ENCODE measurements around the gene CLDN19.

Gene CLDN19, protein sequence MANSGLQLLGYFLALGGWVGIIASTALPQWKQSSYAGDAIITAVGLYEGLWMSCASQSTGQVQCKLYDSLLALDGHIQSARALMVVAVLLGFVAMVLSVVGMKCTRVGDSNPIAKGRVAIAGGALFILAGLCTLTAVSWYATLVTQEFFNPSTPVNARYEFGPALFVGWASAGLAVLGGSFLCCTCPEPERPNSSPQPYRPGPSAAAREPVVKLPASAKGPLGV

DNA sequence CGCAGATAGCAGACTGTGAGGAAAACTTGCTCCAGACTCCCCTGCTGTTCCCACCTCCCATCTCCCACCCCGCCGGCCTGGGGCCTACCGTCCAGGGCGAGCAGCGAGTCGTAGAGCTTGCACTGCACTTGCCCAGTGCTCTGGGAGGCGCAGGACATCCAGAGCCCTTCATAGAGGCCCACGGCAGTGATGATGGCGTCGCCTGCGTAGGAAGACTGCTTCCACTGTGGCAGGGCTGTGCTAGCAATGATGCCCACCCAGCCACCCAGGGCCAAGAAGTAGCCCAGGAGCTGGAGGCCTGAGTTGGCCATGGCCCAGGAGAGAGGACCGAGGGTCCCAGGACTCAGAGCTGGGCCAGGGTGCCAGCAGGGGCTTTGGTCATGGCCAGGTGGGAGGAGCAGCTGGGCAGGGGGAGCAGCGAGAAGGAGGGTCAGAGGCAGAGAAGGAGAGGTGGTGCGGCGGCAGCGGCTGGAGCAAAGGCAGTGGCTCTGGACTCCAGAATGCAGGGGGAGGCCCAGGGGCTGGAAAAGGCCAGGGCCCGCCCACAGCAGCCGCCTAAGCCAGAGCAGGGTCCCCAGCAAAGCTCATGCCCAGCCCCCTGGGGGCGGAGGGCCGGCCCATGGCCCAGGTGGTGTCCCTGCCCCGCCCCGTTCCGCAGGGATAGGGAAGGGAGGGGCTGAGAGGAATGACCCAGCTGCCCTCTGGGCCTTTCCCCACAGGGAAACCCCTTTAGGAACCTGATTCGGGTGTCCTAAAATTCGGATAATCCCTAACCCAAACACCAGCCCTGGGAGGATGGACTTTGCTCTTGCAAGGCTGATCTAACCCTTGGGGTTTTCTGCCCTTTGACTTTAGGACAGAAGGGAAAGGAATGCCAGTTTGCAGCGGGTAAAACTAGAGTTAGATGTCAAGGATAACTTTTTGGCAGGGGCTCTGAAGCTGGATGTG is at the start of gene CLDN19:
TSS of gene CLDN19 (minus strand) at position 484 of the 948 bp plus-strand sequence. CDS start at position 311, 173 bp downstream.
- DNase-seq, result no peak

DNA sequence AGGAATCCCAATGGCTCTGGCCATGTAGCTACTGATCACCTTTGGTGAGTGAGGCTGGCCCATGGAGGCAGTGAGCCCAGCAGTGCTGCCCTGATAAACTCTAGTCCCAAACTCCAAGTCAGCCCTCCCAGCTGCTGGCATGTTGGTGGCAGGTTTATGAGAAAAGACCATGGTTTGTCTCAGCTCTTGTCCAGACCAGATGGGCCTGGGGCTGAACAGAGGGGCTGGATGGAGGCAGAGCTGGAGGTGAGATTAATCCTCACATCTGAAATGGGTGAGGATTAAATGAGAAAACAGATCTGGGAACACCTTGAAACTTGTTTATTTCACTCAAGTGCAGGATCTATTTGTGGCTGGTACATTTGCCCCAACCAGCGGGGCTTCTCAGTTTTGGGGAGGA is 48.0 kb upstream of the CLDN19 start:
- no peak for DNase-seq

- no peak for DNase-seq
Measured at GRCh38 chr1:42786097-42786496, 46.1 kb upstream of the CLDN19 start.

DNA sequence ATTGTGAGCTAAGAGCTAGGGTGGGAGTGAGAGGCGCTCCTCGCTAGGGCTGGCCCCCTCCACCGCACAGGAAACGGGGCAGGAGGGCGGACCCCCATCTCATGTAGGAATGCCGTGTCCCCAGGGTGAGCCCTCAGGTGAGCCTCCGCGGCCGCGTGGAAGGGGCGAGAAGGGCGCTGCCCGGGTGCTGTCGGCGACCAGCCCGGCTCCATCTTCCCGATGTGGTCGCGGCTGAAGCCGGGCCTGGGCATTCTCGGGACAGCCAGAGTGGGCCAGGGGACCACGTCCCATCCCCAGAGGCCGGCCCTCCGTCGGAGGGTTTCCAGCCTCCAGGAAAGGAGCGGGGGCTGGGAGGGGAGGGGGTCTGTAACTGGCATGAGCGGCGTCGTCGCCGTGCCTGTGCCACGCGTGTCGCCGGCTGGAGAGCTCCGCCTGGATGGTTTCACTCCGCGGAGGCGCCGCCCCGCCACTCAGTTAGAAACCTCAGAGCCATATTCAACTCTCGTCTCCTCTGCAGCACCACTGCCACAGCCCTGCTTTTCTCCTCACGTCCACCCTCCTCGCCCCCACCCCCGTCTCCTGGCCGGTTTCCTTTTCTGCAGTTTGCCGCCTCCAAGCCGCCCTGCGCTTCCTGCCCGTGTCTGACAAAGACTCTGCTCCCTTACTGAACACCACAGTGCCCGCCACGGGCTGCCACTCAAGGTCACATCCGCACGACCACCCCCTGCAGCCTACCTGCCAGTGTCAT is 45.1 kb upstream of the CLDN19 start, which contains the start of gene TMEM269:
TSS of gene TMEM269 (plus strand) at position 46 of the 748 bp plus-strand sequence. CDS start 4,903 bp downstream, outside the sequence.
- peak; percentile 33 for DNase-seq

DNA sequence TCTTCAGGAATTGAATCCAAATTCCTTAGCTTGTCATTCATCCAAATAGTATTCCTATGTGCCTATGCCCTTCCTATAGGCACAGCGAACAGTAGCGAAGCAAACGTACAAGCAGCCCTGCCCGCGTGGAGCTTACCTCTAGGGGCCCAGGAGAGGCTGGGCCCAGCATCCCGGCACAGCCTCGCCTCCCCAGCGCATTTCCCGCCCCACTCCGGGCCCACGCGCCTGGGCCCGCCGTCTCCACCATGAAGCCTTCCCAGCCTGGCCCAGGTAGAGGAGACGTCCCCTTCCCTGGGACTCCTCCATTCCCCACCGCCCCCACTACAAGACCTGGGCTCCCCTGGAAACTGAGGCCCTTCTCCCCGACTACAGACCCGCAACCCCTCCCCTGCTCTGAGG is 44.5 kb upstream of the CLDN19 start:
- DNase-seq, result no peak

DNA sequence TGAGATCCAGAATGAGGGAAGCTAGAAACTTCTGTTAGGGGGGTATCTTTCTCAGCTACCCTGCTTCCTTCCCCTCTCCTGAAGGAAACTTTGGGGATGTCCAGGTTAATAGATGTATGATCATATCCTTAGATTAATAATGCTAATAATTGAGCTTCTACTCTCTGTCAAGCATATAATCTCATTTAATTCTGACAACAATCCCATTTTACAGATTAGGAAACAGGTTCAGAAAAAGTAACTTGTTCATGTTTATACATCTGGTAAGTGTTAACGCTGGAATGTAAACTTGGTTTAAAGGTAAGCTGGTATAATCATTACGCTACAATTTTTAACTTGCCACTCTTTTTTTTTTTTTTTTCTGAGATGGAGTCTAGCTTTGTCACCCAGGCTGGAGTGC is 43.1 kb upstream of the CLDN19 start:
- no peak for DNase-seq

DNA sequence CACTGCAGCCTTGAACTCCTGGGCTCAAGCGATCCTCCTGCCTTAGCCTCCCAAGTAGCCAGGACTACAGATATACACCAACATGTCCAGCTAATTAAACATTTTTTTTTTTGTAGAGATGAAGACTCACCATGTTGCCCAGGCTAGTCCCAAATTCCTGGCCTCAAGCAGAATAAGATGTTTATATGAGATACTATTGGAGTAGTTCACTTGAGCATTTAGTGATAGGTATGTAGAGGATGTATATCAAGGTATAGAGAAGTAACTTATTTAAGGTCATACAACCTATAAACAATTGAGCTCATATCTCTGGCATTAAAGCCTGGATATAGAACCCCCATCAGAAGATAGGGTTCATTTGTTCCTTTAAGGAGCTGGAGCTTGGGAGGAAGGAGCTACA is 40.1 kb upstream of the CLDN19 start:
- no peak for DNase-seq

- no peak for DNase-seq
Measured at GRCh38 chr1:42779725-42780124, 39.7 kb upstream of the CLDN19 start.

- no peak for DNase-seq
Measured at GRCh38 chr1:42777852-42778251, 37.8 kb upstream of the CLDN19 start.

DNA sequence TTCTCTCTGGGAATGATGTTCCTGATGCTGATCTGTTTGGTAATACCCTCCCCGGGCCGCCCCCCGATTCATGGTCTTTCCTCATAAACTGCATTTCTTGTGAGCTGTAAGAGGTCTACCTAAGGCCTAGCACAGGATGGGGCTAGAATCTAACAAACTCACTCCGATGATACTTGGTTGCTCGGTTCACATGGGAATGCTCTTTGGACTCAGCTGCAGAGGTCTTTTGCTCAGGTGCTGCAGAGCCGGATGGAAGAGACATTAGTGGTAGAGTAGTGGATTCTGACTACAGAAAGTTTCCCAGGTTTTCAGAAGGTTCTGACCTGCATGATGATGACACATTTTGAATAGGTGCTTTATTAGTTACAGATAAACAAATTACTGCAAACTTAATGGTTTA is 36.5 kb upstream of the CLDN19 start:
- no peak for DNase-seq

- DNase-seq, result no peak
Measured at GRCh38 chr1:42774928-42775526, 35.0 kb upstream of the CLDN19 start.

- no peak for DNase-seq
Measured at GRCh38 chr1:42773420-42773819, 33.4 kb upstream of the CLDN19 start.

DNA sequence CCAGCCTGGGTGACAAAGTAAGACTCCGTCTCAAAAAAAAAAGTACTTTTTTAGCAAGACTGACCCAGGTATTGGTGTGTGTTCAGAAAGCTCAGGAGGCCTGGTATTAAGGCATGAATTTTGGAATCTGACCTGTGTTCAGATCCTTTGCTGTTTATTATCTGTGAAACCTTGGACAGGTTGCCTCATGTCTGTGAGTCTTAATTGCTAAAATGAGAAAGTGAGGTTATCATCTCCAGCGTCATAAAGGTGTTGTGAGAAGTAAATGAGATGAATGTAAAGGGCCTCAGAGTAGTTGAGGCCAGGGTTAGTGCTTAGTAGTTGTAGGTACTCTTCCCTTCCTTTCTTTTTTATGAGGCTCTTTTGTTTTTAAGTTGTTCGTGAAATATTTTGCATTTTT is 29.8 kb upstream of the CLDN19 start:
- no peak for DNase-seq

DNA sequence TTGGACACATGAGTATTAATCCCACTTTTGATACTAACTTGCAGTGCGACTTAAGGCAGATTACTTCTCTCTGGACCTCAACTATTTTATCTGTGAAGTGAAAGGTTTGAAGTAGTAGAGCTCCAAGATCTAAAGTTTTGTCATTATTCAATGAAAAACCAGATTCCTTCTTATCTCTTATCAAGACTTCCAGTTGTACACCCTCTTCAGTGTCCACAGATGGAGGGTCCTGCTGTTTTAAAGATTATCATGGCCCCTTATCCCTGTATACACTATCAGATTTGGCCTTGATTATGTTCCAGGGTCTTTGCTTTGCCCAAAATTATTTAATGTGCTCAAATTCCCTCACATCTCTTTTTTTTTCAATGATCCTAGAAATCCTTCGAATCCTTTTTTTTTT is 28.1 kb upstream of the CLDN19 start:
- no peak for DNase-seq

DNA sequence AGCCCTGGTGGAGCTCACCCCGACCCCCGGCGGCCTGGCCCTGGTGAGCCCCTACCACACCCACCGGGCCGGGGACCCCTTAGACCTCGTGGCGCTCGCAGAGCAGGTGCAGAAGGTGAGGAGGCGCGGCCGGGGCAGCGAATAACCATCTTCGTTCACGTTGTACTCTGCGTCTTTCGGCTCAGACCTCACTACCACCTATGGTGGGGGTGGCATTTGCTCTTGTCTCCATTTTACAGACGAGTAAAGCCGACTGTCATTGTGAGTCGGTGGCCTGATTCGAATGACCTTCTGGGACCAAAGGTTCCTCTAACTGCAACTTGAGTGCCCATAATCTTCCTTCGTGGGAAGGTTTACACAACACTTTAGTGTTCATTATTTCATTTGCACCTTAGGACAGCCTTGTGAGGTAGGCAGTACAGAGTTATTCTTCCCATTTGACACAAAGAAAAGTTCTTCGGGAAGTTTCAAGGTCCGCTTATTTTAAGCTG is 27.5 kb upstream of the CLDN19 start:
- no peak for DNase-seq

DNA sequence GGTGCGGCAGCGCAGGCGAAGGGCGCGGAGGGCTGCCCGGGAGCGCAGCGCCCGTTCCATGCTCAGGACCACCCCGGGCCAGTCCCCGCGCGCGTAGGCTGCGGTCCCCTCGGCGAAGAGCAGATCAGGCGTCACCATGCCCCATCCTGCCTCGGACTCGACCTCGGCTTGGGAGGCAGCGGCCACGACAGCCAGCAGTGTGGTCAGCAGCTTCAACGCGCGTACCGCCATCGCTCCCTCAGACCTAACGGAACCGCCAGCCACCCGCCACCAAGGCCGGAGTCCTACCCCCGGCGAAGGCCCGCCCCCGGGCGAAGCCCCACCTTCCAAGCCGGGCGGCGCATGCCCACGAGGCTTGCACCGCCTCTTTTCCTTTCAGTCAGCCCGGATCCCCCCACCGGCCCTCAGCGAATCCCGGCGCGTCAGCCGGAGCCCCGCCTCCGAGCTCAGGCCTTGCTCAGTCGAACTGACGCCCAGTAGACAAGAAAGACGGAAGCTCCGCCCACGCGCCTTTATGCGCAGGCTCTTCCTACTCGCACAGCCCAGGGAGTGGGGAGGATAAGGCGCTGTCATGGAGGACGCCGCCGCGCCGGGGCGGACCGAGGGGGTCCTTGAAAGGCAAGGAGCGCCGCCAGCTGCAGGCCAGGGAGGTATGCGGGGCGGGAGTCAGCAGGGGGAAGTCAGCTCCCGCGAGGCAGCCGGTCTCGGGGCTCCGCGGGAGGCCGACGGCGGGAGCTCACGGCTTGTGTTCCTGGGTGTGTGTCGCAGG is 26.9 kb upstream of the CLDN19 start, which contains the start of the genes C1orf50 and P3H1:
TSS of gene C1orf50 (plus strand) at position 509 of the 769 bp plus-strand sequence. CDS start at position 572, 63 bp downstream.
TSS of gene P3H1 (minus strand) at position 288 of the 769 bp plus-strand sequence. CDS start at position 231, 57 bp downstream.
- DNase-seq, result peak; percentile 100

- DNase-seq, result peak; percentile 50
Measured at GRCh38 chr1:42765832-42766740, 26.1 kb upstream of the CLDN19 start.

DNA sequence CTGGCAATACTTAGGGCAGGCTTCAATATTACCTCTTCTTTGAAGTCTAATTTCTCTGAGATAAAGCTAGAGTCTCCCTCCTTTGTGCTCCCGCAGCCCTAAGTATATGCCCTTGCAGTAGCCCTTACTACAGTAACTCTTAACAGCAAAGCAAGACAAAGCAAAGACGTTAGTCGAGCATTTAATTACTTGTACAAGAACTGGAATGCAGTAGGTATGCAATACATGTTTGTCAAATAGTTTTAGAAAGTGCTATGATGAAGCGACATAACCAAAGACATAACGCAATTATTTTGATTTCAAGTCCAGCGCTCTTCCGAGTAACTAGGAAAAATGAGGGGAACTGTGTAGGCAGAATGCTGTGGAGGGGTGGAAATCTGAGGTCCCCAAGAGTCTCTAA is 25.2 kb upstream of the CLDN19 start:
- no peak for DNase-seq

- no peak for DNase-seq
Measured at GRCh38 chr1:42762269-42762668, 22.2 kb upstream of the CLDN19 start.

GRCh38 chr1:42761567-42761966 is 21.5 kb upstream of the CLDN19 start:
- DNase-seq, result no peak

GRCh38 chr1:42759114-42759513 is 19.1 kb upstream of the CLDN19 start:
- DNase-seq, result no peak
